ENCODE data around the gene SEMA4G. TPM values are rescaled to one million over a fixed set of nuclear protein-coding genes. Genes with fewer than 3 reads are reported as not detected.
"Not testable (repeated sequence)": the region's sequence is repeated elsewhere in the genome, so short reads cannot be mapped to it uniquely, and the experiment has no call there.

SEMA4G gene
- total RNA-seq, 1 experiment from 2014 or later, result 0.46 TPM

GRCh38 chr10:100970914-100971811, 1.9 kb downstream of the SEMA4G start:
- DNase-seq (ENCODE audit: low read depth), result no peak

GRCh38 chr10:100972115-100972903, 3.0 kb downstream of the SEMA4G start:
- no peak for DNase-seq (ENCODE audit: low read depth)

- no peak for DNase-seq (ENCODE audit: low read depth)
Observed at GRCh38 chr10:100972904-100973535, 3.7 kb downstream of the SEMA4G start.

- DNase-seq (ENCODE audit: low read depth), result not testable (repeated sequence)
Observed at GRCh38 chr10:100975397-100975796, 6.1 kb downstream of the SEMA4G start.

GRCh38 chr10:100976906-100977305, 7.6 kb downstream of the SEMA4G start:
- no peak for DNase-seq (ENCODE audit: low read depth)

- no peak for DNase-seq (ENCODE audit: low read depth)
Observed at GRCh38 chr10:100977436-100977835, 8.1 kb downstream of the SEMA4G start.

- DNase-seq (ENCODE audit: low read depth), result no peak
Observed at GRCh38 chr10:100978121-100978900, 9.0 kb downstream of the SEMA4G start.

GRCh38 chr10:100978901-100979195, 9.5 kb downstream of the SEMA4G start:
- DNase-seq (ENCODE audit: low read depth), result no peak

- DNase-seq (ENCODE audit: low read depth), result no peak
Observed at GRCh38 chr10:100979791-100980272, 10.5 kb downstream of the SEMA4G start.

GRCh38 chr10:100980311-100980710, 11.0 kb downstream of the SEMA4G start:
- DNase-seq (ENCODE audit: low read depth), result no peak

- DNase-seq (ENCODE audit: low read depth), result no peak
Observed at GRCh38 chr10:100980711-100981110, 11.4 kb downstream of the SEMA4G start.

- no peak for DNase-seq (ENCODE audit: low read depth)
Observed at GRCh38 chr10:100981178-100981772, 12.0 kb downstream of the SEMA4G start.

- DNase-seq (ENCODE audit: low read depth), result no peak
Observed at GRCh38 chr10:100982916-100983830, 13.9 kb downstream of the SEMA4G start.

GRCh38 chr10:100983868-100984671, 14.8 kb downstream of the SEMA4G start:
- DNase-seq (ENCODE audit: low read depth), result no peak

- no peak for DNase-seq (ENCODE audit: low read depth)
Observed at GRCh38 chr10:100984672-100985177, 15.4 kb downstream of the SEMA4G start.

- DNase-seq (ENCODE audit: low read depth), result no peak
Observed at GRCh38 chr10:100985336-100985735, 16.0 kb downstream of the SEMA4G start.

GRCh38 chr10:100986623-100986951, 17.3 kb downstream of the SEMA4G start:
- DNase-seq (ENCODE audit: low read depth), result no peak

- peak; percentile 71 for DNase-seq (ENCODE audit: low read depth)
Observed at GRCh38 chr10:100986952-100987684, 17.8 kb downstream of the SEMA4G start, which contains the start of the genes MRPL43 and TWNK. Gene MRPL43 (minus strand): TSS chr10:100987497. CDS start chr10:100987443, 54 bp downstream. Gene TWNK (plus strand): TSS chr10:100987543. CDS start chr10:100988211, 668 bp downstream.

Measured in LHCN-M2 (cell line).